ENCODE measurements around the gene CENPF. TPM values are rescaled to one million over a fixed set of nuclear protein-coding genes. Genes with fewer than 3 reads are reported as not detected.

The CENPF gene
- total and polyA plus RNA-seq, 12 donors, result 0.15 to 8.7 (median 0.59) TPM

DNA sequence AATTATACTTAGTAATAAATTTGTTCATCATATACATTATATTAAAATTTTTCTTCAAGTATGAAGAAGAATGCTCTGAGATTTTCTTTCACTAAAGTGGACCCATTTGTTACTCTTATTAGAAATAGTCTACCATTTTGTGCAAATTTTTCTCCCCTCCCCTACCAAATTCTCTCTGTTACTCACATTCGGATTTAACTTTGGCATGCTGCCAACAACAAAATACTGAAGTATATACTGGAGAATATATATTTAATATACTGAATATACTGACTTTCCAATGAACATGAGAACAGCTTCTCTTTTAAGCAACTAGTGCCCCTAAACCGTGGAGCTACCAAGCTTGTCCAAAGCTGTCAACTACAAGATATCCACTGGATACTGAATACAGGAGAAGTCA is 57.2 kb downstream of the CENPF start:
- H3K36me3 ChIP-seq, result peaks cover 0 to 74% (median 0%) of the 10 kb centered on the region in 9 donors
- no peak overlapping the region for H3K4me3 ChIP-seq
- intact Hi-C loops (cut with DNase I), result loop anchor here in 4 of 10 donors (5.0 to 10.0 kb wide), 2 partner anchors 865 to 867 kb away; no protein-coding TSS in a partner anchor
- ATAC-seq (no peak), DNase-seq (no peak)
- 88 to 91% methylated on average over 2 of the region's 2 CpGs for WGBS, 2 donors
- no peaks in the 10 kb centered on the region for H3K4me1 ChIP-seq
- TF ChIP-seq, protein P1, sequence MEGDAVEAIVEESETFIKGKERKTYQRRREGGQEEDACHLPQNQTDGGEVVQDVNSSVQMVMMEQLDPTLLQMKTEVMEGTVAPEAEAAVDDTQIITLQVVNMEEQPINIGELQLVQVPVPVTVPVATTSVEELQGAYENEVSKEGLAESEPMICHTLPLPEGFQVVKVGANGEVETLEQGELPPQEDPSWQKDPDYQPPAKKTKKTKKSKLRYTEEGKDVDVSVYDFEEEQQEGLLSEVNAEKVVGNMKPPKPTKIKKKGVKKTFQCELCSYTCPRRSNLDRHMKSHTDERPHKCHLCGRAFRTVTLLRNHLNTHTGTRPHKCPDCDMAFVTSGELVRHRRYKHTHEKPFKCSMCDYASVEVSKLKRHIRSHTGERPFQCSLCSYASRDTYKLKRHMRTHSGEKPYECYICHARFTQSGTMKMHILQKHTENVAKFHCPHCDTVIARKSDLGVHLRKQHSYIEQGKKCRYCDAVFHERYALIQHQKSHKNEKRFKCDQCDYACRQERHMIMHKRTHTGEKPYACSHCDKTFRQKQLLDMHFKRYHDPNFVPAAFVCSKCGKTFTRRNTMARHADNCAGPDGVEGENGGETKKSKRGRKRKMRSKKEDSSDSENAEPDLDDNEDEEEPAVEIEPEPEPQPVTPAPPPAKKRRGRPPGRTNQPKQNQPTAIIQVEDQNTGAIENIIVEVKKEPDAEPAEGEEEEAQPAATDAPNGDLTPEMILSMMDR (IDR thresholded peaks at IDR 0.05), result no peak
- H3K27me3 ChIP-seq, result no peaks in the 10 kb centered on the region
- peaks cover 0 to 3% (median 0%) of the 10 kb centered on the region in 11 donors for H3K9me3 ChIP-seq
- no peak overlapping the region for H3K27ac ChIP-seq

DNA sequence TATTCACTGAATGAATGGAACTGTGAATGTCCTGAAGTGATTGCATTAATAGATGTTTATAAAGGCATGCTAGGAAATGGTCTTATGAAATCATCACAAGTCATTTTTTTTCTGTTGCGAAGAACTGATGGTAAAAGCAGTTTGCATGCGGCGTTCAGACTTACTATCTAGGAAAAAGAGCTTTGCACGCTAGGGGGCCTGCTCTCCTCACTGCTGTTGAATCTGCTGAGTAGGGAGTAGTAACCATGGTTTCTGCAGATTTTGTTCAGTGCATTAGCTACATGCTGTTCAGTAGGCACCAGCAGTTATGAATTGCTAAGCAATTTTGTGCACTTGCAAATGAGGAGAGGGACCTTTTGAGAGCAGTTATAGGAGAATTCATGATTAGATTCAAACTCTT is 57.9 kb downstream of the CENPF start:
- TF ChIP-seq, protein P1 (IDR thresholded peaks at IDR 0.05), result peak in 7 of 9 donors; percentile 28 to 55 (median 37)
- intact Hi-C loops (cut with DNase I), result loop anchor here in 4 of 10 donors (5.0 to 10.0 kb wide), 2 partner anchors 864 to 866 kb away; no protein-coding TSS in a partner anchor
- Histone ChIP-seq H3K9me3 (peaks cover 0 to 3% (median 0%) of the 10 kb centered on the region in 11 donors), H3K27ac (no peak overlapping the region), H3K4me3 (no peak overlapping the region), H3K4me1 (no peaks in the 10 kb centered on the region), H3K36me3 (peaks cover 0 to 73% (median 0%) of the 10 kb centered on the region in 9 donors), H3K27me3 (no peaks in the 10 kb centered on the region)
- WGBS, 2 donors, result 66 to 75% methylated on average over 4 of the region's 4 CpGs
- DNase-seq (no peak), ATAC-seq (peak in 2 of 8 donors; percentile 58 to 62)

DNA sequence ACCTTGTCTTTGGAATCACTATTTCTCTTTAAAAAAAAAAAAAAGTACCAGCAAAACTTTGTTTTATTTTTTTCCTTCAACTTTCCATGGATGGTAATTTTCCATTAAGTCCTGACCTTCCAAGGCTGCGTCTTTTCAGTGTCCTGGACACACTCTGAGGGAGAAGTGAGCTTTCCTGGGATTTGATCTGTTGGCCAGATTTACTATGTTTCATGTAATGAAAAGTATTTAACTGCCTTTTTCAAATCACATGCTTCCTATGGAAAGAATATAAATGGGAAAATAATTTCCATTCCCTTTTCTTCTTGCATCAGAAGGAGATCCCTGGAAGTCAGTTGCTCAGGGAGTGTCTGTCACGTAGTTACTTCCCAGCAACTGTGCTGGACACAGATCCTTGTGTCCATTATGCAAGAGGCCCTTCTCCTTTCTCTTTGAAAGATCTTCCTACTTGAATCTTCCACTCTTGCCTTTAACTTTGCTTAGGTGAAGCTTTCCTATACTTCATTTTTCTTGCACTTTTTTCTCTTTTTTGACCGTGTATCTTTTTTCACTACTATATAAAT is 59.3 kb downstream of the CENPF start:
- WGBS, 2 donors, result 76 to 79% methylated on average over 3 of the region's 3 CpGs
- Histone ChIP-seq H3K27me3 (no peaks in the 10 kb centered on the region), H3K36me3 (peaks cover 0 to 70% (median 0%) of the 10 kb centered on the region in 9 donors), H3K27ac (no peak overlapping the region), H3K4me3 (no peak overlapping the region), H3K9me3 (peaks cover 0 to 3% (median 0%) of the 10 kb centered on the region in 11 donors), H3K4me1 (no peaks in the 10 kb centered on the region)
- no peak for ATAC-seq
- DNase-seq, result no peak
- TF ChIP-seq, protein P1 (IDR thresholded peaks at IDR 0.05), result no peak
- intact Hi-C loops (cut with DNase I), result loop anchor here in 4 of 10 donors (5.0 to 10.0 kb wide), 2 partner anchors 862 to 865 kb away; no protein-coding TSS in a partner anchor

DNA sequence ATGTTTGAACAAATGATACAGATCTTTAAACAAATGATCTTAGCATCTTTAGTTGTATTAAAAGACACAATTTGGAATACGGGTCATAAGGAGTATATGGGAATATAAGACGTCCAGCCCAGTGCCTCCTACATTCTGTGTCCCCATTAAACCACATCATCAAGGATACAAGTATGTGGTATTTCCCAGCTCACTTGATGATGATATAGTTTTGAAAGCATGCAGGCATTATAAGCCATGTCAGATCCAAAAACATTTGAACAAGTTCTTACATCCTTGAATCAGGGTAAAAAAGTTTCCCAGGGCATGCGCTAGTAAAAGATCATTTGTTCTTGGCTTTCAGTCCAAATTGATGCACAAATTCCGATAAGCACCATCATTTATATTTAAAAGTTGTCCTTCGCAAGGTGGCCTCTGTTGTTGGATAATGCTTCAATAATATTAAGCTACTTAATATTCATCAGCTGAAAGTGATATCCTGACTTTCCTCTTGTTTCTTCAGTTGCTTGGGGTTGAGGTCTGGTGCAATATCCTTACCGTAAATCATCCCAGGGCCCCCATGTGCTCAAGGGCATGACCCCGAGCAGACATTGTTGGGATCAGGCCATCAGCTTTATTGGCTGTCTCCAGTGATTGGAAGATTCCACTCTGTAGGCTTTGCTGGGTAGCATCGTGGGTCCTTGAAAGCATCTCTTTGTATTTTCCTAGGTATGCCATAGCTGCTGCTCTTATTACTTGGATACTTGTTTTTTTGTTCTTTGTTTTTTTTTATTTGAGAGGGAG is 61.8 kb downstream of the CENPF start:
- Histone ChIP-seq H3K4me1 (peaks cover 0 to 4% (median 0%) of the 10 kb centered on the region in 9 donors), H3K27ac (no peak overlapping the region), H3K9me3 (no peaks in the 10 kb centered on the region), H3K27me3 (no peaks in the 10 kb centered on the region), H3K36me3 (peaks cover 0 to 49% (median 0%) of the 10 kb centered on the region in 9 donors), H3K4me3 (no peak overlapping the region)
- intact Hi-C loops (cut with DNase I), result loop anchor here in 4 of 10 donors (5.0 to 10.0 kb wide), 2 partner anchors 860 to 862 kb away; no protein-coding TSS in a partner anchor
- DNase-seq (no peak), ATAC-seq (no peak)
- 94 to 95% methylated on average over 8 of the region's 8 CpGs for WGBS, 2 donors
- TF ChIP-seq, protein P1 (IDR thresholded peaks at IDR 0.05), result no peak
